HepG2 (cell line): ENCODE results near the gene MLN.

Experiments used
- DNMT3B ChIP-seq: conservative IDR thresholded peaks from 2 replicates; pipeline ENCODE4 v1.6.1; 2016; ENCODE audit warnings: missing biosample characterization, control low read depth
- MXD4 ChIP-seq: IDR thresholded peaks from 2 replicates; pipeline ENCODE4 v1.6.1; 2016; ENCODE audit warnings: mild to moderate bottlenecking, missing biosample characterization, missing genetic modification reagents
- ZKSCAN5 ChIP-seq: sonication (generic); formaldehyde crosslinking; IDR thresholded peaks from 2 replicates; pipeline ENCODE4 v1.5.1; 2020; ENCODE audit warnings: mild to moderate bottlenecking, missing genetic modification reagents

DNA sequence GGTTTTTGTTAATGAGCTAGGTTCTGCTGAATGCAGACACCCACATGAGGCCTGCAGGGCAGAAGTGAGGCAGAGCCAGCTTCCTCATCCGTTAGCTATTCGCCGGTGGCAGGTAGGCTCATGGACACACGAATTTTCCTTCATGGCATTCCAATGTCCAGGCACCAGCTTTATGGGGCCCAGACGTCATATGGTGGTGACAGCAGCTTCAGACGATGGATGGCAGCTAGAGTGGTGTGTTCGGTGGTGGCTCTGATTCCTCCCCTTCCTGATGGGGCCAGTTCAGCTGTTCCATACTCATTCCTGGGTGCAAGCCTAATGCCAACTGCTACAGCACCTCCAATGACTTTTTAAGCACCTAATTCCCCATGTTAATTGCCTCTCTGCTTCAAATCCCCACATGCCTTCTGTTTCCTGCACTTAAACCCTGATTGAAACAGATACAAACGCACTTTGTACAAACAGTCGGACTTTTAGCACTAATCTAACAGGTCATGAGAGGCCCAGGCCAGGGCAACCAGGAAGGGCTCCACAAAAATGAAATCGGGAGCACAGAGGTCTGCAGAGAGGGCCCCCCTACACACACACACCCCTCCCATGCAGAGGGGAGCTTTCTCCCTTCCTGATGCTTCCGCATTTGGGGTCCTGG is 35.7 kb upstream of the MLN start:
- TF ChIP-seq DNMT3B (CRISPR knock-in tag) (no peak), ZKSCAN5 (CRISPR knock-in tag) (no peak), MXD4 (CRISPR knock-in tag) (no peak)
